Spleen (tissue), 11 donors: ENCODE results near the gene AGAP2. TPM values are rescaled to one million over a fixed set of nuclear protein-coding genes. Genes with fewer than 3 reads are reported as not detected.

Experiments used
- DNase-seq: peaks from one replicate; pipeline ENCODE4 v3.0.0-alpha.2; 2020
- H3K27ac ChIP-seq, 8 donors: fragments of 200-600 bp; sonication (generic) in 7 of 8; 1 replicate in 4 of 8; 2 replicates in 4 of 8; pipeline versions ENCODE4 v1.5.0 to v1.8.0; 2016 to 2021; ENCODE audit warnings: inconsistent platforms in 4 of 8, mild to moderate bottlenecking in 4 of 8, moderate library complexity in 1 of 8
- H3K27me3 ChIP-seq, 7 donors: fragments of 200-600 bp; sonication (generic) in 6 of 7; replicated peaks in 1 of 7; 1 replicate in 4 of 7; 2 replicates in 3 of 7; pipeline versions ENCODE4 v1.5.0 to v1.8.0; 2016 to 2021; ENCODE audit warnings: inconsistent platforms in 3 of 7, mild to moderate bottlenecking in 1 of 7
- H3K36me3 ChIP-seq, 6 donors: fragments of 200-600 bp; sonication (generic) in 5 of 6; 1 replicate in 4 of 6; 2 replicates in 2 of 6; pipeline versions ENCODE4 v1.5.0 to v1.8.0; 2016 to 2021; ENCODE audit warnings: inconsistent platforms in 2 of 6
- H3K4me1 ChIP-seq, 6 donors: fragments of 200-600 bp; sonication (generic) in 5 of 6; 1 replicate in 3 of 6; 2 replicates in 3 of 6; pipeline versions ENCODE4 v1.5.0 to v1.8.0; 2016 to 2021; ENCODE audit warnings: inconsistent platforms in 3 of 6
- H3K4me3 ChIP-seq, 8 donors: fragments of 200-600 bp; sonication (generic) in 7 of 8; 1 replicate in 4 of 8; 2 replicates in 4 of 8; pipeline versions ENCODE4 v1.5.0 to v1.8.0; 2016 to 2021; ENCODE audit warnings: inconsistent platforms in 4 of 8, mild to moderate bottlenecking in 4 of 8, moderate library complexity in 2 of 8
- H3K9me3 ChIP-seq, 8 donors: fragments of 200-600 bp; sonication (generic) in 7 of 8; 1 replicate in 4 of 8; 2 replicates in 4 of 8; pipeline versions ENCODE4 v1.5.0 to v1.8.0; 2016 to 2021; ENCODE audit warnings: inconsistent platforms in 4 of 8
- CTCF ChIP-seq, 11 experiments: fragments of 200-600 bp in 7 of 11; fragments of 450-650 bp in 4 of 11; sonication (generic) in 4 of 11; IDR thresholded peaks in 8 of 11; conservative IDR thresholded peaks in 3 of 11; 1 replicate in 7 of 11; 2 replicates in 4 of 11; pipeline versions ENCODE4 v1.4.0 to v1.8.0; 2016 to 2021; ENCODE audit warnings: antibody characterized with exemption in 11 of 11, inconsistent platforms in 4 of 11, mild to moderate bottlenecking in 1 of 11
- POLR2A ChIP-seq, 3 donors: fragments of 450-650 bp; IDR thresholded peaks; one replicate each; pipeline ENCODE4 v1.5.1; 2017; ENCODE audit warnings: antibody characterized with exemption in 3 of 3, mild to moderate bottlenecking in 1 of 3
- POLR2AphosphoS5 ChIP-seq, 3 donors: sonication (generic); formaldehyde crosslinking; IDR thresholded peaks; one replicate each; pipeline ENCODE4 v1.5.1; 2017; ENCODE audit warnings: antibody characterized with exemption in 3 of 3
- WGBS, 5 donors: extraction: QIAGEN DNeasy Blood & Tissue Kit in 3 of 5; methylation state at CpG; one replicate each; pipeline versions ENCODE4 v1.1.5 to v1.1.7; 2013 to 2018; 5-methylcytosine and 5-hydroxymethylcytosine counted together
- intact Hi-C: fragments of 100-400 bp; cut with DNase I; formaldehyde crosslinking; loops from one replicate; pipeline ENCODE4 v1.15.0; 2023; ENCODE audit warnings: low total_unique reads
- polyA plus RNA-seq, 3 donors: library from polyadenylated mRNA; stranded (reverse); fragments of 200-250 nt; gene quantifications; one replicate each; pipeline ENCODE4 v1.2.1, GENCODE V29; 2013
- total RNA-seq, 7 donors: library from RNA; depleted of rRNA in 3 of 7; stranded (reverse); fragments of >200 nt in 3 of 7; fragmentation: NEBNext Ultra II Directional in 4 of 7; extraction: Animal tissue kit (Norgen Biotek cat#: 25700) in 4 of 7; gene quantifications; one replicate each; pipeline versions ENCODE4 v1.1.0 to v1.2.1, GENCODE V29; 2016 to 2021
- donor health status: healthy with polysubstance abuse.
- donor health status: DM: no; HTN: no; CAD: no; lungs with moderate emphysema.
- donor health status: DM: no; HTN: no; CAD: no.
- donor health status: Bipolar disorder and iron deficiency.
- donor health status: healthy.
- donor health status: DM: no; HTN: no; CAD: no.
- donor health status: DM: yes; HTN: yes; CAD: no.

The AGAP2 gene
- total and polyA plus RNA-seq, 10 donors, result 5.5 to 21.8 (median 19.2) TPM

- intact Hi-C loops, result no loop called here
- TF ChIP-seq POLR2A (IDR thresholded peaks at IDR 0.05) (no peak), CTCF (IDR thresholded peaks at IDR 0.05 in 8 of 11, conservative IDR thresholded peaks at IDR 0.05 in 3 of 11) (no peak), POLR2AphosphoS5 (IDR thresholded peaks at IDR 0.05) (peak in 1 of 3 donors; percentile 7)
- H3K4me3 ChIP-seq, result peak within 1 kb of the TSS; percentile 12 to 76 (median 50)
- no peak within 1 kb of the TSS for H3K27ac ChIP-seq
- peaks cover 7 to 45% (median 36%) of the 10 kb centered on the region in 7 donors for H3K27me3 ChIP-seq
- peaks cover 27 to 48% (median 39%) of the 10 kb centered on the region in 6 donors for H3K4me1 ChIP-seq
- peaks cover 0 to 28% (median 1%) of the 10 kb centered on the region in 6 donors for H3K36me3 ChIP-seq
- H3K9me3 ChIP-seq, result no peaks in the 10 kb centered on the region
- WGBS, 5 donors, result 5 to 11% (median 9%) methylated on average over 33 to 38 of the region's 38 CpGs
- no peak for DNase-seq
These were observed 28.1 kb upstream of the AGAP2 start, which contains the start of gene CYP27B1 for GRCh38 chr12:57766464-57767304. TSS of gene CYP27B1 (minus strand) at chr12:57767078. CDS start at chr12:57767041, 37 bp downstream.

GRCh38 chr12:57765698-57766463 lies 27.3 kb upstream of the AGAP2 start:
- Histone ChIP-seq H3K4me1 (peaks cover 21 to 40% (median 31%) of the 10 kb centered on the region in 6 donors), H3K4me3 (peak overlapping the region; percentile 12 to 76 (median 50)), H3K27me3 (peaks cover 7 to 45% (median 36%) of the 10 kb centered on the region in 7 donors), H3K36me3 (peaks cover 0 to 27% (median 1%) of the 10 kb centered on the region in 6 donors), H3K9me3 (no peaks in the 10 kb centered on the region), H3K27ac (no peak overlapping the region)
- WGBS, 5 donors, result 3 to 7% (median 5%) methylated on average over 17 to 40 of the region's 40 CpGs
- no peak for TF ChIP-seq POLR2A (IDR thresholded peaks at IDR 0.05)
- no peak for TF ChIP-seq CTCF (IDR thresholded peaks at IDR 0.05 in 8 of 11, conservative IDR thresholded peaks at IDR 0.05 in 3 of 11)
- TF ChIP-seq POLR2AphosphoS5 (IDR thresholded peaks at IDR 0.05), result no peak
- DNase-seq, result no peak
- intact Hi-C loops, result no loop called here

- peaks cover 7 to 45% (median 36%) of the 10 kb centered on the region in 7 donors for H3K27me3 ChIP-seq
- peak overlapping the region; percentile 12 to 76 (median 50) for H3K4me3 ChIP-seq
- no peaks in the 10 kb centered on the region for H3K9me3 ChIP-seq
- 1 to 2% (median 1%) methylated on average over 49 to 60 of the region's 60 CpGs for WGBS, 5 donors
- H3K27ac ChIP-seq, result no peak overlapping the region
- peaks cover 0 to 20% (median 1%) of the 10 kb centered on the region in 6 donors for H3K36me3 ChIP-seq
- intact Hi-C loops, result no loop called here
- peak in 1 of 3 donors; percentile 54 for TF ChIP-seq POLR2AphosphoS5 (IDR thresholded peaks at IDR 0.05)
- peak in 4 of 11 experiments; percentile 25 to 49 (median 47) for TF ChIP-seq CTCF (IDR thresholded peaks at IDR 0.05 in 8 of 11, conservative IDR thresholded peaks at IDR 0.05 in 3 of 11)
- no peak for TF ChIP-seq POLR2A (IDR thresholded peaks at IDR 0.05)
- peak; percentile 88 for DNase-seq
- peaks cover 21 to 36% (median 29%) of the 10 kb centered on the region in 6 donors for H3K4me1 ChIP-seq
These were observed 26.6 kb upstream of the AGAP2 start for GRCh38 chr12:57765003-57765697.
